Esophagus mucosa (tissue), 1 donor: ENCODE results near the gene SLC7A11. TPM values are rescaled to one million over a fixed set of nuclear protein-coding genes. Genes with fewer than 3 reads are reported as not detected.
"Not testable (repeated sequence)": the region's sequence is repeated elsewhere in the genome, so short reads cannot be mapped to it uniquely, and the experiment has no call there.

ENCODE experiments used
- ATAC-seq: fragments of 200-7000 bp; cut with Tn5 transposase; one replicate; pipeline ENCODE4 v1.9.1; 2020
- total RNA-seq: library from RNA; stranded (reverse); gene quantifications from one replicate; pipeline ENCODE4 v1.2.4, GENCODE V29; 2023
- donor health status: DM: yes; HTN: yes; CAD: no.

Gene SLC7A11
- total RNA-seq, 1 donor from 2014 or later: 16.3 TPM

GRCh38 chr4:138241281-138242075, 671 bp downstream of the SLC7A11 start:
- ATAC-seq: peak; percentile 32

GRCh38 chr4:138239491-138239890, 2.7 kb downstream of the SLC7A11 start:
- ATAC-seq: no peak

- no peak for ATAC-seq
Observed at GRCh38 chr4:138238521-138239292, 3.4 kb downstream of the SLC7A11 start.

GRCh38 chr4:138237132-138237531, 5.0 kb downstream of the SLC7A11 start:
- not testable (repeated sequence) for ATAC-seq

- peak; percentile 12 for ATAC-seq
Observed at GRCh38 chr4:138236037-138236436, 6.1 kb downstream of the SLC7A11 start.

GRCh38 chr4:138235419-138235952, 6.7 kb downstream of the SLC7A11 start:
- peak; percentile 85 for ATAC-seq

GRCh38 chr4:138234248-138234647, 7.9 kb downstream of the SLC7A11 start:
- ATAC-seq: no peak

- no peak for ATAC-seq
Observed at GRCh38 chr4:138233313-138234034, 8.7 kb downstream of the SLC7A11 start.

- ATAC-seq: no peak
Observed at GRCh38 chr4:138232364-138232763, 9.8 kb downstream of the SLC7A11 start.

GRCh38 chr4:138230048-138230447, 12.1 kb downstream of the SLC7A11 start:
- ATAC-seq: no peak

- ATAC-seq: no peak
Observed at GRCh38 chr4:138229160-138229559, 13.0 kb downstream of the SLC7A11 start.

GRCh38 chr4:138226351-138226750, 15.8 kb downstream of the SLC7A11 start:
- ATAC-seq: no peak

- no peak for ATAC-seq
Observed at GRCh38 chr4:138225477-138225876, 16.7 kb downstream of the SLC7A11 start.

GRCh38 chr4:138224614-138225013, 17.5 kb downstream of the SLC7A11 start:
- ATAC-seq: no peak

GRCh38 chr4:138223231-138223910, 18.8 kb downstream of the SLC7A11 start:
- ATAC-seq: no peak

GRCh38 chr4:138222046-138222445, 20.1 kb downstream of the SLC7A11 start:
- ATAC-seq: no peak

GRCh38 chr4:138218976-138219375, 23.2 kb downstream of the SLC7A11 start:
- ATAC-seq: no peak

- no peak for ATAC-seq
Observed at GRCh38 chr4:138217567-138217966, 24.6 kb downstream of the SLC7A11 start.

- no peak for ATAC-seq
Observed at GRCh38 chr4:138216272-138216867, 25.8 kb downstream of the SLC7A11 start.

- ATAC-seq: not testable (repeated sequence)
Observed at GRCh38 chr4:138210576-138210975, 31.6 kb downstream of the SLC7A11 start.

- ATAC-seq: peak; percentile 60
Observed at GRCh38 chr4:138209094-138209493, 33.1 kb downstream of the SLC7A11 start.
